ENCODE measurements around the gene TMEM191B.
"Not testable (repeated sequence)": the region's sequence is repeated elsewhere in the genome, so short reads cannot be mapped to it uniquely, and the experiment has no call there.

The TMEM191B gene

GRCh38 chr22:18527752-18528596 lies at the start of gene TMEM191B:
TMEM191B (plus strand) TSS chr22:18527802; CDS start chr22:18527981, 179 bp downstream.
- DNase-seq (ENCODE audit: low read depth): not testable (repeated sequence)

- not testable (repeated sequence) for DNase-seq (ENCODE audit: low read depth)
Observed at GRCh38 chr22:18496227-18496626, 31.4 kb upstream of the TMEM191B start.

DNA sequence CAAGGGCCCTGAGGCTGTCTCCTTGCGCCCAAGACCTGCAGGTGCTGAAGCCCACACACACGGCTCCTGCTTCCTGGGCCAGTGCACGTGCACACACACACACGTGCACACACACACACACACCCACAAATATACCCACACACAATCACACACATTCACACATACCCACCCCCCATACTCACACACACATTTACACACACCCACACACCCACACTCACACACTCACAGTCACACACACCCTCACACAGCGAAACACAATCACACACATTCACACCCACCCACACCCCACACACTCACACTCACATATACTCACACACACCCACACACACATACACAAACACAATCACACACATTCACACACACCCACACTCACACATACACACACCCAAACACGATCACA lies 16.3 kb upstream of the TMEM191B start:
- not testable (repeated sequence) for DNase-seq (ENCODE audit: low read depth)

- not testable (repeated sequence) for DNase-seq (ENCODE audit: low read depth)
Observed at GRCh38 chr22:18512378-18512777, 15.2 kb upstream of the TMEM191B start.

DNA sequence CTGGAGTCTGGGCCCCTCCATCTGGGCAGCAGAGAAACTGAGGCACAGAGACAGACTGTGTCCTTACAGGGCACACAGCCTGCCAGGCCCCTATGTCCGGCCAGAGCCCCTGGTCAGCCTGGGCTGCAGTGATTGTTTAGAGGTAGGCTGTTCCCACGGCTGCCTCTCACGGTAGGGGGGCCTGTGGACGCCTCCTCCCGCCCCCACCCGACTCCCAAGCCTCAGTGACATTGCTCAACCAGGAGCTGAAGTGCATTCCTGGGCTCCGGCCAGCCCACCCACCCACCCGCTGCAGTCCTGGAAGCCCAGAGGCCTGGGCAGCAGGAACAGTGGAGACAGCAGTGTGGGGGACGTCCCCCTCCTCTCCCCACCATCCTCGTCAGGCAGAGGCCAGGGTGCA lies 14.1 kb upstream of the TMEM191B start:
- DNase-seq (ENCODE audit: low read depth): not testable (repeated sequence)

GRCh38 chr22:18518061-18518460 lies 9.5 kb upstream of the TMEM191B start, which contains the start of gene GGTLC3:
GGTLC3 (minus strand) TSS chr22:18518161; CDS start chr22:18517897, 264 bp downstream.
- DNase-seq (ENCODE audit: low read depth): not testable (repeated sequence)

GRCh38 chr22:18522762-18523161 lies 4.8 kb upstream of the TMEM191B start:
- DNase-seq (ENCODE audit: low read depth): not testable (repeated sequence)

DNA sequence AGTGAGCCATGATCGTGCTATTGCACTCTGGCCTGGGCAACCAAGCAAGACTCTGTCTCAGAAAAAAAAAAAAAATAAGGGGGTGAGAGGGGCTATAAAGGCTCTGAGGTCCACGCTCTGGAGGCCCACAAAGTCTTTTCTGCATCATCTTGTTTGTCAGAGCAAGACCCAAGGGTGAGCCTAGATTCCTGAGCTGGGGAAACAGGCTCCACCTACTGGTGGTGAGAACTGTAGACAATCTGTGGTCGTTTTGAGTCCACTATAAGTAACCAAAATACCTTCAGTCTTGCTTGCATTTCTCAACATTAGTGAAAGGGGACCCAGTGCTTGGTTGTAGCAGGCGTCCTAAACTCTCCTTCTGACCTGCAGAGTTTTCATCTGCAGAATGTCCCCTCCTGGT lies 4.3 kb upstream of the TMEM191B start:
- not testable (repeated sequence) for DNase-seq (ENCODE audit: low read depth)

- peak; percentile 74 for DNase-seq (ENCODE audit: low read depth)
Observed at GRCh38 chr22:18528597-18529415, 1.2 kb downstream of the TMEM191B start.

DNA sequence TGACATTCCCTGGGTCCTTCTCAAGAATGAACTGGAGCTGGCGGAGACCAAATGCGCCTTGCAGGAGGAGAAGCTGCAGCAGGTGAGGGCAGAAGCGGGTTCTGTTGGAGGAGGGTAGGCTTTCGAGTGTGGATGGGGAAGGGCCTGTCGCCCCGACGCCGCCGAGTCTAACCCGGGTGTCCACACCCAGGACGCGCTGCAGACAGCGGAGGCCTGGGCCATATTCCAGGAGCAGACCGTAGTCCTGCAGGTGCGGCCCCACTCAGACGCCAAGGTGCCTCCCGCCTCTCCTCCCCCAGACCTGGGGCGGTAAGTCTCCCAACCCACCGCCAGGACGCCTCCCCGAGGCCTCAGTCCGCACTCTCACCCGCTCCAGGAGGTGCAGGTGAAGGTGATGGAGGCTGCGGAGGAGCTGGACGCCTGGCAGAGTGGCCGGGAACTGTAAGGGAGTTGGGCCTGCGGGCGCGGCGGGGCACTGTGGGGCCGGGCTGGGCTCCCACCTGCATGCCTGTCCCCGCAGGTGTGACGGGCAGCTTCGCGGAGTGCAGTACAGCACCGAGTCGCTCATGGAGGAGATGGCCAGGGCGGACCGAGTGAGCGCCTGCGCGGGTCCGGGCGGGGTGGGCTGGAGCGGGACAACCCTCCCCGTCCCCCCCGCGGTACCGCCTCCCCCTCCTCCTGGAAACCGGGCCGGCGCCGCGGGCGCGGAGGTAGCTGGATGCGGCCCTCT lies 2.0 kb downstream of the TMEM191B start:
- not testable (repeated sequence) for DNase-seq (ENCODE audit: low read depth)

- not testable (repeated sequence) for DNase-seq (ENCODE audit: low read depth)
Observed at GRCh38 chr22:18533633-18534032, 6.0 kb downstream of the TMEM191B start.

DNA sequence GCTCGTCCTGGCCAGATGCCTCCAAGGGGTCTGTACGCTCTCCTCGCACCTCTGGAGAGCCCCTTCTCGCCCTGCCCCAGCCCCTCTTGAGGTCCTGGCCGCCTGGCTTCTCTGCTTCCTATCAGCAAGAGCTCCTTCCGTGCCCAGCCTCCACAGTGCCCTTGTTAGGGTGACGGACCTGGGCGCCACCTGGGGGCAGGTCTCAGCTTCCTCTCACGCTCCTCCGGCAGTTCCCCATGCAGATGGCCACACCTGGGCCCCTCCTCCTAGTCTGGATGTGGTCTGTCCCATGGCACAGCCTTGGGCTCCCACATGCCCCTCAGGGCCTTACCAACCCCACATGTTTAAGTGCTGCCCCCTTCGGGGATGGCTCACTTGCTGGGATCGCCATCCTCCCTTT lies 6.7 kb downstream of the TMEM191B start:
- not testable (repeated sequence) for DNase-seq (ENCODE audit: low read depth)

GRCh38 chr22:18539994-18540393 lies 12.4 kb downstream of the TMEM191B start:
- DNase-seq (ENCODE audit: low read depth): not testable (repeated sequence)

DNA sequence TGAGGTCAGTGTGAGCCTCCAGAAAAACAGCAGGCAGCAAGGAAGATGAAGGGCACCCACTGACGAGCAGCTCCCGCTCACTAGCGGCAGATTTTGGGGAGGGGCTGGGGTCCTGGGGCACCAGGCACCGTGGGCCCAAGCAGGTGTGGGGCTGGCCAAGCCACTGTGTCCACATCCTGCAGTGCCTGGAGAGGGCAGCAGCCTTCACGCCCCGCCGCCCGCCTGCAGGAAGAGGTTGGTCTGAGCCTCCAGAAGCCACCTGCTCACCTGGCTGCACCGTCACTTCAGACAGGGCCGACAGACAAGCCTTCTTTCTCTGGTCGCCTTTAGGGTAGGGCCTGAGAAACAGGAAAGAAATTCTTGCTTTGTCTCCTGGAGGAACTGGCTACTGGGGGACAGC lies 15.8 kb downstream of the TMEM191B start:
- not testable (repeated sequence) for DNase-seq (ENCODE audit: low read depth)

DNA sequence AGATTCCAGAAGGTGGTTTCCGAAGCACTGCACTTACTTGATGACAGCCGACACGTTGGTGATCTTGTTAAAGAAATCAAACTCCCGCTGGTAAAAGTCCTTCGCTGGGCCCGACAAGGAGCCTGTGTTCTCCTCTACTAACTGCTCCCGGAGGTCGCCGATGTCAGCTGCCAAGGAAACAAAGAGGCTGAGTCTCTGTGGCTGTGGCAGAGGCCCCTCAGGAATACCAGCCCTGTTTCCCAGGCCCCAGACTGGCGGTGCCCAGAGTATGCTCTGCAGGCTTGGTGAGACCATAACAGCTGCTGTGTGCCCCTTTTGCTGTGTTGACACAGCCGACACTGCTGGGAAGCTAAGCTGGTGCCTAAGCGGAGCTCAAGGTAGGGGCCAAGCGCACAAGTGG lies 17.0 kb downstream of the TMEM191B start:
- not testable (repeated sequence) for DNase-seq (ENCODE audit: low read depth)

DNA sequence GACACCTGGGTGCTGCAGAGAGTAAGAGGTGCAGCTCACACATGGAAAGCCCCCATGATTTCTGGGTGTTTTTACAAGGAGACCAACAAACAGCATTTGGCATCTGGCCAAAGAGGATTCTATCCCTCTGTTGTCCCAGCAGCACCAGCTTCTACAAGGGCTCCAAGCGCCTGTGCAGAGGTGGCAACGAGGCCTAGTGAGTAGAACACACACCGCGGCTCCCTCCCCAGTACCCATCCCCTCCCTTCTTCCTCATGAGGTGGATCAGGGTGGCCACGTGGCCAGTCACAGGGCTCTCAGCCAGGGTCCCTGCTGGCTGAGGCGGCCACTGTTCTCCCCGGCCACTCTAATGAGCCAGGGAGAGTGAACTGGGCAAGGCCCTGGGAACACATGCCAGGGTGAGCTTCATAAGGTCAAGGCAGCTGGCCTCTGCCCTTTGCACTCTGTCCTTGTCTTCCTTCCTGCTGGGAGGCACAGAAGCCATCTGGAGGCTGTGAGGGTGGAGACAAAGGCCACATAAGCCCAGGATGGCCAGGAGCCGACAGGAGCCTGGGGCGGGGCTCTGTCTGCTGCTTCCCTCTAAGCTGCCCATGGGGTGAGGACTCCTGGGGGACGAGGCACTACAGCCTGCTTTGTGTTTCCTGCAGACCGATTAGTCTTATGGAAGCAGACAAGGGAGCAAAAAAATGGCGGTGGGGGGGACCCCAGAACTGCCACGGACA lies 22.0 kb downstream of the TMEM191B start:
- not testable (repeated sequence) for DNase-seq (ENCODE audit: low read depth)

- not testable (repeated sequence) for DNase-seq (ENCODE audit: low read depth)
Observed at GRCh38 chr22:18551046-18551445, 23.4 kb downstream of the TMEM191B start.

- DNase-seq (ENCODE audit: low read depth): not testable (repeated sequence)
Observed at GRCh38 chr22:18552839-18553597, 25.4 kb downstream of the TMEM191B start.

DNA sequence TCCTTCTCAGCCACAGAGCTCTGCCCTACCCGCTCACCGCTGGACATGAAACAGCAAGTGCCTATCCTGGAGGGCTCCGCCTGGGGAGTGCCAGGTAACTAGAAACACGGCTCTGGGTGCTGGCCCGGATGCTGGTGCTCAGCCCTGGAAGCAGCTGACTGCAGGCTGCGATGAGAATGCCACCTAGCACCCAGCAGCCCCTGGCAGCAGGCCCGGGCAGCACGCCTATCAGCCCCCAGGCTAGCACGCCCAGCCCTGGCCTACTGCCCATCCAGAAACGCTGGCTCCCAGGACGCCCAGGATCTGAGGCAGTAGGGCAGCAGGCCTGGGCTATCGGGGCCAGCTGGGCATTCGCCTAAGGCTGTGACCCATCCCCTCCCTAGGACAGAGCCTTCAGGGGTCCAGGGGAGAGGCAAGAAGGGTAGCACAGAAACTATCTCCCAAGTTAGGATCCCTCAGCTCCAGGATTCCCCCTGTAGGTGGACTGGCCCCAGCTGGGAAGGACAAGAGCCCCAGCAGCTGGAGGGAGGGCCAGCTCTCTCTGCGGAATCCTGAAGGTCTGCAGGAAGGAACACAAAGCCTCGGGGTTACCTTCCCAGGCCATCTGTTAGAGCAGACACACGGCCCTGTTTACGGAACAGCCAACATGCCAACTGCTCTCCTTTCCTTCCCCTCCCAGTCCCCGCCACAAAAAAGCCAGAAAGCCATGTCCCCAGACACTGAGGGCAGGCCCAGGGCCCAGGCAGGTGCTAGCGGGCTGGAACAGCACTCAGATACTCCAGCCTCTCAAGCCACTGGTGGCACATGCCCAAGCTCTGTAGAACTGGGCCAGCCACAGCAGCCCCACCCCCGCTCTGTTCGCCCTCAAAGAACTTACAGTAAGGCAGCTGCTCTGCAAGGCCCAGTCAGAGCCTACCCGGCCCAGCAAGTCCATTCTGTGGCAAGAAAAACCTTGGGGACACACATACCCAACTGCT lies 27.0 kb downstream of the TMEM191B start:
- DNase-seq (ENCODE audit: low read depth): not testable (repeated sequence)

Measured in activated T-helper 9 cell treated with anti-CD3 and anti-CD28 coated beads, Interleukin-2, amount 50 U/mL, for 16 hours (primary cell).